Natural killer cell (primary cell): ENCODE results near the gene APBA2. TPM values are rescaled to one million over a fixed set of nuclear protein-coding genes. Genes with fewer than 3 reads are reported as not detected.
A peak's percentile ranks its signal among the peaks of the same experiment; 100 is the strongest.

Experiments
- ATAC-seq, 3 donors: fragments of 150-1000 bp in 2 of 3; fragments of 200-7000 bp in 1 of 3; cut with Tn5 transposase; 1 replicate in 1 of 3; 2 replicates in 2 of 3; pipeline ENCODE4 v1.10.0; 2021; ENCODE audit warnings: mild to moderate bottlenecking in 2 of 3, moderate library complexity in 2 of 3
- DNase-seq, 2 donors: peaks; one replicate each; pipeline versions ENCODE4 v3.0.0 to v3.0.0-alpha.2; 2013 to 2021; ENCODE audit warnings: mixed read lengths in 1 of 2
- H3K27ac ChIP-seq: one replicate; pipeline ENCODE4 v1.5.1; 2013; ENCODE audit warnings: mild to moderate bottlenecking, low read length
- H3K27me3 ChIP-seq: one replicate; pipeline ENCODE4 v1.6.1; 2013; ENCODE audit warnings: low read length; ENCODE audit not compliant: control insufficient read depth, insufficient read depth
- H3K36me3 ChIP-seq: one replicate; pipeline ENCODE4 v1.6.1; 2013; ENCODE audit warnings: low read length; ENCODE audit not compliant: control insufficient read depth, insufficient read depth
- H3K4me1 ChIP-seq: one replicate; pipeline ENCODE4 v1.6.1; 2013; ENCODE audit warnings: low read length; ENCODE audit not compliant: control insufficient read depth, insufficient read depth
- H3K4me3 ChIP-seq: one replicate; pipeline ENCODE4 v1.5.1; 2013; ENCODE audit warnings: low read length
- H3K9me3 ChIP-seq: one replicate; pipeline ENCODE4 v1.6.1; 2013; ENCODE audit warnings: low read length; ENCODE audit not compliant: control insufficient read depth, insufficient read depth
- H3K27ac Mint-ChIP-seq, 2 donors: one replicate each; pipeline ENCODE4 v1.8.0; 2022; ENCODE audit warnings: mild to moderate bottlenecking in 2 of 2, mixed read lengths in 2 of 2, moderate library complexity in 1 of 2
- H3K27me3 Mint-ChIP-seq, 2 donors: one replicate each; pipeline ENCODE4 v1.8.0; 2022; ENCODE audit warnings: low read depth in 2 of 2, mixed read lengths in 2 of 2
- H3K36me3 Mint-ChIP-seq: one replicate; pipeline ENCODE4 v1.8.0; 2022; ENCODE audit warnings: mixed read lengths
- H3K4me1 Mint-ChIP-seq, 2 donors: one replicate each; pipeline ENCODE4 v1.8.0; 2022; ENCODE audit warnings: mixed read lengths in 2 of 2
- H3K4me3 Mint-ChIP-seq: one replicate; pipeline ENCODE4 v1.8.0; 2022; ENCODE audit warnings: mild to moderate bottlenecking, moderate library complexity, mixed read lengths
- H3K9me3 Mint-ChIP-seq, 2 donors: one replicate each; pipeline ENCODE4 v1.8.0; 2022; ENCODE audit warnings: mixed read lengths in 2 of 2
- CTCF ChIP-seq: fragments of 200-600 bp; IDR thresholded peaks from one replicate; pipeline ENCODE4 v1.8.0; 2022; ENCODE audit warnings: antibody characterized with exemption
- WGBS: methylation state at CpG from one replicate; pipeline ENCODE4 v1.1.7; 2013; ENCODE audit warnings: missing lambda C conversion rate; ENCODE audit not compliant: insufficient coverage; 5-methylcytosine and 5-hydroxymethylcytosine counted together
- intact Hi-C: fragments of 100-400 bp; cut with micrococcal nuclease; formaldehyde crosslinking; loops from one replicate; pipeline ENCODE4 v1.14.2; 2022
- total RNA-seq, 4 donors: library from RNA; stranded (reverse); fragments of 120-200 nt in 1 of 4; gene quantifications; one replicate each; pipeline versions ENCODE4 v1.2.3 to v1.2.4, GENCODE V29; 2013 to 2022

The APBA2 gene
- total RNA-seq, 3 donors from 2014 or later (not counting 1 experiment from before 2014, with no cell fraction given), result 96.4 to 119 (median 97.9) TPM

GRCh38 chr15:29071232-29071881 is 185.6 kb downstream of the APBA2 start:
- Histone ChIP-seq H3K4me1 (peaks cover 10% of the 10 kb centered on the region), H3K27me3 (no peaks in the 10 kb centered on the region), H3K27ac (no peak overlapping the region), H3K4me3 (no peak overlapping the region), H3K36me3 (no peaks in the 10 kb centered on the region), H3K9me3 (no peaks in the 10 kb centered on the region)
- no peak overlapping the region for H3K4me3 Mint-ChIP-seq
- TF ChIP-seq CTCF, result no peak
- peaks cover 29 to 37% of the 10 kb centered on the region in 2 donors for H3K4me1 Mint-ChIP-seq
- ATAC-seq (no peak), DNase-seq (no peak)
- no peak overlapping the region for H3K27ac Mint-ChIP-seq
- WGBS, result 90% methylated on average over 11 of the region's 11 CpGs
- H3K36me3 Mint-ChIP-seq, result no peaks in the 10 kb centered on the region
- intact Hi-C loops, result no loop called here
- no peaks in the 10 kb centered on the region for H3K9me3 Mint-ChIP-seq
- no peaks in the 10 kb centered on the region for H3K27me3 Mint-ChIP-seq

GRCh38 chr15:29071882-29072273 is 186.1 kb downstream of the APBA2 start:
- Mint-ChIP-seq H3K4me3 (no peak overlapping the region), H3K9me3 (no peaks in the 10 kb centered on the region), H3K27ac (peak overlapping the region in 1 of 2 donors; percentile 52), H3K27me3 (no peaks in the 10 kb centered on the region), H3K4me1 (peaks cover 24 to 32% of the 10 kb centered on the region in 2 donors), H3K36me3 (no peaks in the 10 kb centered on the region)
- intact Hi-C loops, result no loop called here
- Histone ChIP-seq H3K36me3 (no peaks in the 10 kb centered on the region), H3K9me3 (no peaks in the 10 kb centered on the region), H3K27ac (no peak overlapping the region), H3K27me3 (no peaks in the 10 kb centered on the region), H3K4me1 (peaks cover 5% of the 10 kb centered on the region), H3K4me3 (no peak overlapping the region)
- ATAC-seq (no peak), DNase-seq (no peak)
- whole genome bisulfite sequencing, result 87% methylated on average over 7 of the region's 7 CpGs
- no peak for TF ChIP-seq CTCF

DNA sequence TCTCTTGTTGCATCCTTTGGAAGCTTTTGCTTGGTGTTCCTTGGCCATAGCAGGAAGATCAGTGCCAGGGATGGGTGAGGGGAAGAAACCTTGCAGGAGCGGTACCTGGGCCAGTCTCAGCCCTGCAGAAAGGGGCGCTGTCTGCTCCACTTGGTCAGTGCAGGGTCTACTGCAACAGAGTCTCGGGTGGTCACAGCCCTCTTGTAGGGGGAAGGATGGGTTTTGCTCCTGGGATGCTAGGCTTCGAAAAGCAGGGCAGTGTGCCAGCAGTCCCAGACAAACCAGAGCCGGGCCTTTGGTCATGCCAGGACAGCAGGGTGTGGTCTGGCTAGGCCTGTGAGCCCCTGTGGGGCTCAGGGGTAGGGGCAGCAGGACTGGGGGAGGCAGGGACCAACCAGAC is 186.7 kb downstream of the APBA2 start:
- no peaks in the 10 kb centered on the region for H3K27me3 ChIP-seq
- Mint-ChIP-seq H3K27me3 (no peaks in the 10 kb centered on the region), H3K9me3 (no peaks in the 10 kb centered on the region), H3K4me1 (peaks cover 19 to 26% of the 10 kb centered on the region in 2 donors), H3K27ac (peak overlapping the region in 1 of 2 donors; percentile 52), H3K4me3 (no peak overlapping the region), H3K36me3 (no peaks in the 10 kb centered on the region)
- ATAC-seq (no peak), DNase-seq (no peak)
- TF ChIP-seq CTCF, result no peak
- intact Hi-C loops, result no loop called here
- H3K9me3 ChIP-seq, result no peaks in the 10 kb centered on the region
- H3K27ac ChIP-seq, result no peak overlapping the region
- 87% methylated on average over 5 of the region's 5 CpGs for WGBS
- no peaks in the 10 kb centered on the region for H3K36me3 ChIP-seq
- no peaks in the 10 kb centered on the region for H3K4me1 ChIP-seq
- no peak overlapping the region for H3K4me3 ChIP-seq

DNA sequence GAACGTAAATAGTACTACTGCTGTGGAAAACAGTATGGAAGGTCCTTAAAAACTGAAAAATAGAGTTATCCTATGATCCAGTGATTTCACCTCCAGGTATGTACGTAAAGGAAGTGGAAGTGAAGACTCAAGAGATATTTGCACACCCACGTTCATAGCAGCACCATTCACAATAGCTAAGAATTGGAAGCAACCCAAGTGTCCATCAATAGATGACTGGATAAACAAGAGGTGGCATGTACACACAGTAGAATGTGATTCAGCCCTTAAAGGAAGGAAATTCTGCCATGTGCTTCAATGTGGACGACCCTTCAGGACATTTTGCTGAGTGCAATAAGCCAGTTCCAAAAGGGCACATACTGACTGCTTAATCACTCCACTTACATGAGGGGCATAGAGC is 188.3 kb downstream of the APBA2 start:
- TF ChIP-seq CTCF, result no peak
- DNase-seq (no peak), ATAC-seq (no peak)
- Histone ChIP-seq H3K27ac (no peak overlapping the region), H3K9me3 (no peaks in the 10 kb centered on the region), H3K27me3 (no peaks in the 10 kb centered on the region), H3K36me3 (no peaks in the 10 kb centered on the region), H3K4me3 (no peak overlapping the region), H3K4me1 (no peaks in the 10 kb centered on the region)
- Mint-ChIP-seq H3K4me3 (no peak overlapping the region), H3K9me3 (no peaks in the 10 kb centered on the region), H3K27me3 (no peaks in the 10 kb centered on the region), H3K27ac (no peak overlapping the region), H3K36me3 (no peaks in the 10 kb centered on the region), H3K4me1 (peaks cover 14 to 22% of the 10 kb centered on the region in 2 donors)
- intact Hi-C loops, result no loop called here
- WGBS, result 81% methylated on average over 4 of the region's 4 CpGs
